ENCODE data around the gene SOWAHD.
"Not testable (repeated sequence)": the region's sequence is repeated elsewhere in the genome, so short reads cannot be mapped to it uniquely, and the experiment has no call there.

The SOWAHD gene

GRCh38 chrX:119759248-119759766, 919 bp downstream of the SOWAHD start:
- no peak for DNase-seq

GRCh38 chrX:119760026-119760877, 1.9 kb downstream of the SOWAHD start:
- DNase-seq = no peak

DNA sequence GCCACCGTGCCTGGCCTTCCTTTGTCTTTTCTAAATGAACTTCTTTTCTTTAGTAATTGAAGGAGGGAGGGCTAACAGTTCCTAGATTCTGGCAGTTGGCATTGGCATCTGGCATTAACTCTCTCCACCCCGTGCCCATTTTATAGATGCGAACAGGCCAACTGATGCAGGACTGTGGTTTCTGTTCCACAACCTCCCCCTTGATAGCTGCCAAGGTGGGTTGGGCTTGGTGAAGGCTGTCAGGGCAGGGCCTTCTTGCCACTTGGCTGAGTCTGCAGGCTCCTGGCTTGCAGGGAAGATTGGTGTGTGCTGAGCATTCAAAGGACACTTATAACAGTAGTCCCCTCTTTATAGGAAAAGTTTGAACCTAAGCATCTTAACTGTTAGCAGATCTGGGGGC, 4.3 kb downstream of the SOWAHD start:
- no peak for DNase-seq

GRCh38 chrX:119763181-119763580, 4.8 kb downstream of the SOWAHD start:
- DNase-seq = no peak

DNA sequence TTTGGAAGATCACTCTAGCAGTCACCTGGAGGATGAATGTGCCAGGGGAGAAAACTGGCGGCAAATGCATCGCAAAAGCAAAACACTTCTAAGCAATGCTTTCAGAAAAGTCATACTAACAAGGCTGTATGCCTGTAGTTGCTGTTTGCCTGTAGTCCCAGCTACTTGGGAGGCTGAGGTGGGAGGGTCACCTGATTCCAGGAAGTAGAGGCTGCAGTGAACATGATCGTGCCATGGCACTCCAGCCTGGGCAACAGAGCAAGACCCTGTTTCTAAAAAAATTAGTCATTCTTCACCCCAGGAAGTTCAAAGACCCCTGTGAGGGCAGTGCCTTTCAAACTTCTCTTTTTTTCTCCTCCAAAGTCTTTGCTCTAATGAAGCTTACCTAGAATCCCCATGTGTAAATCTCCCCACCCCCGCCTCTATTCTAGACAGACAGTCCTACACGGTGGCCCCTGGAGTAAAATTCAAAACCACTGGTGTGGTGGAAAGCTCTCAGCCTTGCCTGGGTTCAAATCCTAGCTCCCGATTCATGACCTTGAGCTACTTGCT, 5.5 kb downstream of the SOWAHD start:
- DNase-seq = no peak

DNA sequence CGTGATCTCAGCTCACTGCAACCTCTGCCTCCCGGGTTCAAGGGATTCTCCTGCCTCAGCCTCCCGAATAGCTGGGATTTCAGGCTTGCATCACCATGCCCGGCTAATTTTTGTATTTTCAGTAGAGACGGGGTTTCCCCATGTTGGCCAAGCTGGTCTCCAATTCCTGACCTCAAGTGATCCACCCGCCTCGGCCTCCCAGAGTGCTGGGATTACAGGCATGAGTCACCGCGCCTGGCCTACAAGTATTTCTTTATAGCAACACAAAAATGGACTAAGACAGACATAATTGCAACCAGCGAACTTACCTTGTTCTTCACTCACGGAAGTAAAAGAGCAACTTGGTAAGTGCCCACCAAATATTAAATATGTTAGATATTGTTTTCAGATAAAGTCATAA, 10.0 kb downstream of the SOWAHD start:
- not testable (repeated sequence) for DNase-seq

DNA sequence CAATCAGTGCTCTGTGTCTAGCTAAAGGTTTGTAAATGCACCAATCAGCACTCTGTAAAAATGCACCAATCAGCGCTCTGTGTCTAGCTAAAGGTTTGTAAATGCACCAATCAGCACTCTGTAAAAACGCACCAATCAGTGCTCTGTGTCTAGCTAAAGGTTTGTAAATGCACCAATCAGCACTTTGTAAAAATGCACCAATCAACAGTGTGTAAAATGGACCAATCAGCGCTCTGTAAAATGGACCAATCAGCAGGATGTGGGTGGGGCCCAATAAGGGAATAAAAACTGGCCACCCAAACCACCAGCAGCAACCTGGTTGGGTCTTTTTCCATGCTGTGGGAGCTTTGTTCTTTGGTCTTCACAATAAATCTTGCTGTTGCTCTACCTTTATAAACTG, 11.0 kb downstream of the SOWAHD start:
- not testable (repeated sequence) for DNase-seq

DNA sequence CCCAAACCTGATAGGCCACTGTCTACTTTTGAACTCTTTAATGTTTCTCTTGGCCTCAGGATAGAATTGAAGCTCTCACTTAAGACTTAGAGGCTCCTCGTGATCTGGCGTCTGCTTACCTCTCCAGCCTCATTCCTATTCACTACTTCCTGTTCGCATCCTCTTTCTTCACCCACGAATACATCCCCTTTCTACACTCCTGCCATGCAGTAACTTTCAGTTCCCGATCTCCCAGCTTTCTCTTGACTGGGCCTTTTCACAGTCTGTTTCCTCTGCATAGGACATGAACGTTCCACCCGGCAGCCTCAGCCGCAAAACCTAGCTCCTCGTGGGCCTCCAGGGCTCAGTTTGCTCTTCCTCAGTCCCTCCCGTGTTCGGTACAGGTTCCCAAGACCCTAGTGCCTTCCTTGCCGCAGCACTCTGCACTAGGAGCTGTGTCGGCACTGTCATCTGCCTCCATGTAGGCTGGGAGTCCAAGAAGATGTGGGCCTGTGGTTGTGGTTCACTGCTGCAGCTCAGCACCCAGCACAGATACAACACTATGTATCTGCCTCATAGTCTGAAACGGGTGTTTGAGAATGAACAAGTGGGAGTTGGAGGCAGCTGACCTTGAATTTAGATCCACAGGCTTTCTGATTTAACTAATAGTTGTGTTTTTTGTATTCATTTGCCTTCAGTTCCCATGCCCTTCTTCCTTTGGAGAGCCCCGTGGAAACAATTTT, 17.3 kb downstream of the SOWAHD start:
- no peak for DNase-seq

- no peak for DNase-seq
These were observed 20.4 kb downstream of the SOWAHD start for GRCh38 chrX:119778829-119779228.

- no peak for DNase-seq
These were observed 24.6 kb downstream of the SOWAHD start for GRCh38 chrX:119783026-119783425.

DNA sequence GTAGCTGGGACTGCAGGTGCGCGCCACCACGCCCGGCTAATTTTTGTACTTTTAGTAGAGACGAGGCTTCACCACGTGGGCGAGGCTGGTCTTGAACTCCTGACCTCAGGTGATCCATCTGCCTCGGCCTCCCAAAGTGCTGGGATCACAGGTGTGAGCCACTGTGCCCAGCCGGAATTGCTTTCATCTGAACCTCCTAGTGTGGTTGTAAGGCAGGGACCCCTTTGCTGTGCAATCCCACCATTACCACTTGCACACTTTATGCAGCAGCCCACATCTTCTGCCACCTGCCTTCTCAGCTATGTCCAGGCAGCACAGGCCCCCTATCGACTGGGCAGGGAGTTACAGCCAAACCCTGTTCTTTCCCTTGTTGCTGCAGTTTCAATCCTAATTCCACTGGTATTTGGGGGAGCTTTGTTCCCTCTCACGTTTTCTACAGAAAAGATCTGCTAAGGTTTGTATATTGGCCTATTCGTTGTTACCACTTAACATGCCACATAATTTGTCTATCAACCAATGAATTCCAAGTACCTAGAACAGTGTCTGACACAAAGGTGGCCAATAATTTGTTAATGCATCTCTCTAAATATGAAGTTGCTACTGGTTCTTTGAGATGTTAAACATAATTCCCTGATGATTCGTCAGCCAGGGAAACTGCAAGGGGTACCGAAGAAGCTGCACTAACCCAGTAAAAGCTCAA, 26.5 kb downstream of the SOWAHD start:
- DNase-seq = peak; percentile 40

GRCh38 chrX:119790977-119791436, 32.6 kb downstream of the SOWAHD start:
- DNase-seq = peak; percentile 9

GRCh38 chrX:119791437-119792231, 33.2 kb downstream of the SOWAHD start, which contains the start of gene RPL39:
Gene RPL39 (minus strand): TSS chrX:119791630. CDS start chrX:119791576, 54 bp downstream.
- DNase-seq = peak; percentile 67

GRCh38 chrX:119801253-119802221, 43.1 kb downstream of the SOWAHD start:
- DNase-seq = no peak

- DNase-seq = no peak
These were observed 44.2 kb downstream of the SOWAHD start for GRCh38 chrX:119802546-119802945.

GRCh38 chrX:119808461-119808860, 50.1 kb downstream of the SOWAHD start:
- DNase-seq = not testable (repeated sequence)

- DNase-seq = no peak
These were observed 50.8 kb downstream of the SOWAHD start for GRCh38 chrX:119809185-119809666.
